GM21367 (cell line): Measurements from ENCODE around the gene MIER2.

Experiments used
- ATAC-seq: cut with Tn5 transposase; IDR thresholded peaks from one replicate; pipeline ENCODE4 v1.9.1; 2021; ENCODE audit not compliant: unreplicated experiment

MIER2 gene

DNA sequence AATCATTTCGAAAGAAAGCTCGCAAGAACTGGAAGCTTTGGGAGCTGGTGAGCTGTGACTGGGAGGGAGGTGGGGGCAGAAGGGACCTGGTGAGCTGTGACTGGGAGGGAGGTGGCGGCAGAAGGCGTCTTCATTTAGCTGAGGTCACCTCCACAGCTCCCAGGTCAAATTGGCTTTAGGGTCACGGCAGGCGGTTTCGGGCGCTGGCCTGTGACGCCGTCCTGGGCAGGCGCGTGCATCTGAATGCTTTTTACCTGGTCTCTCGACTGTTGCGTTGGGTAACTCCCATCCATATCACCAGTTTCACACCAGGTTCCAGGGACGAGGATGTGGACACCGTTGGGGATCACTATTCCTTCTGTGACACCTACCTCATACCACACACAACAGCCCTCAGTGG lies 35.2 kb upstream of the MIER2 start:
- ATAC-seq = no peak

DNA sequence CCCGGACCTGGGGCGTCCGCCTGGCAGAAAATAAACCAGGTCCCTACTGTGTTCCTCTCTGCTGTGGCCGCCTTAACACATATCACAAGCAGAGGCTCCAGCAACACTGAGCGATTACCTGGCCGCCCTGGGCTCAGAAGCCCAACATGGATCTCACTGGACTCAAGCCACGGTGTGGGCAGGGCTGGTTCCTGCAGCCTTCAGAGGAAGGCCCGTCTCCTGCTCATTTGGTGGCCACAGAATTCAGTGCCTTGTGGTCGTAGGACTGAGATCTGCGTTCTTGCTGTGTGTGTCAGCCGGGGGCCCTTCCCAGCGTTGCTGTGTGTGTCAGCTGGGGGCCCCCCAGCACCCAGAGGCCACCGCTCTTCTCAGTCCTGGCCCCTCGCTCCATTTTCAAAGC lies 34.1 kb upstream of the MIER2 start:
- no peak for ATAC-seq

DNA sequence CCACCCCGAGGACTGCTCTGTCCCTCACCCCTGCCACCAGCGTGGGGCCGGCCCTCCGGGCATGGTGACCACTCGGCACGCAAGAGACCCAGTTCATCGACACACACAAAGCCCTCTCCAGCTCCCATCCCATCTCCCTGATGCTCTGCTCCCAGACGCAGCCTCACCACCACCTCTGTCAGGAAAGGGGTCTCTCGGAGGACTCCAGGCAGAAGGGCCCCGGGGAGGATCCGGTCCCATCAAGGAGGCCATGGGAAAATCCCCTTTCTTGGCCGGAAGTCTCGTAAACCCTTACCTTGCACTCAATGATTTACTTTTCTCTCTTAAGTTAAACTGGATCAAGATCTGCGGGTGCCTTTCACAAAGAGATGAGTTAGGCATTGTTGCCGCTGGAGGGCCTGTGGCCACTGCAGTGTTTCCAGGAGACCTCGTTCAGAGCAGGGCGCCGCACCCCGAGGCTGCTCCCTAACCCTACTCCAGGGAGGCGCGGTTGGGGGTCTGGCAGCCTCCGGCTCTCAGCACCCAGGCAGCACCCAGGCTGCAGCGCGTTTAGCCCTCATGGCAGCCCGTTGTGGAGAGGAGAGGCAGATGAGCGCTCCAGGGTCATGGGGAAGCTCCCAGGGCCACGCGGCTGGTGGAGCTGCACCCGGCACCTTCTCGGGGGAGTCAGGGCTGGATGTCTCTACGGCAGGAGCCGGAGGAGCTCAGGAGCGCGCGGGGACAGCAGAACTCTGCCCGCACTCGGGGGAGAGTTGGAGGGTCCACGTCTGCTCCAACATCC lies 33.4 kb upstream of the MIER2 start:
- no peak for ATAC-seq

DNA sequence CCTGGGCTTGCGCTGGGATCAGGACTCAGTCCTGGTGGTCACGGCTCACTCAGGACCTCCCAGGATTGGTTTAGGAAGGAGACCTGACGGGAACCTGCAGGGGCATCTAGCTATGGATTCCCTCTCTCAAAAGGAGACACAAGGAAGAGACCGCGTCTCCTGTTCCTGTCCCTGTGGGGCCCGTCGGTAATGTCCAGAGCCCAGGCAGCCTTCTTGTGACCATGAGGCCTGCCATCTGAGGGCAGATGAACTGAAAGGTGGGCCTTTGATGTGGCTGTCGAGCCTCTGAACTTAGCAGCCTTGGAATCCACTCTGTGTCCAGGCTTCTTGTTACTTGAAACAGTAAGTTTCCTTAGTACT lies 31.5 kb upstream of the MIER2 start:
- ATAC-seq = no peak

DNA sequence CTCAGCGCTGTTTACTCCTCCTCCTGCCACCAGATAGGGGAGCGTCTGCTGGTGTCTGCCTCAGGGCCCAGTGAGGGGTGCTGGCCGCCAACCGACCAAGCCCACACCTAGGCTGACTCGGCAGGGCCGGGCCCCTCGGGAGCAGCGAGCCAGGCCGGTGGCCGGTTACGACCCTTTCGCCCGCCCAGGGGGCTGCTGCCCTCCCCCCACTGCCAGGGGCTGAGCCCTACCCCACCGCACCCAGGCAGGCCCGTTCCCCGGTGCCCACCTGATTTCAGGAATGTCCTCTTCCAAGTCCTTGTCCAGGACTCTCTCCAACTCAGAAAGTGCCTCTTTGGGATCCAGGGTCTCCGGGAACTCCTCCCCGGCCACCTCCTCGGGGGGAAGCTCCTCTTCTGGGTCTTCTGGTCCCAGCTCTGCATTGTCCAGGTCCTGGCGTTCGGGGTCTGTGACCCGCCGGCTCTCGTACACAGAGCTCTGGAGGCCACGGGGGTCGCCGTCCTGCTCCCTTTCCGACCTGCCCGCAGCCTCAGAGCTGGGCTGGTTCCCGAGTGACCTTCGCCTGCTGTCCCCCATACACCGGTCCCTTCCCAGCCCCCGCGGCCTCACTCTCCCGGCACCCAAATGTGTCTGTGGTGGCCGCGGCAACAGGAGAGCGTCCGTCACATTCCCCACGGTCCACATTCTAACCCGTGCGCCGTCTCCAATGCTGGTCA lies 31.0 kb upstream of the MIER2 start:
- no peak for ATAC-seq

DNA sequence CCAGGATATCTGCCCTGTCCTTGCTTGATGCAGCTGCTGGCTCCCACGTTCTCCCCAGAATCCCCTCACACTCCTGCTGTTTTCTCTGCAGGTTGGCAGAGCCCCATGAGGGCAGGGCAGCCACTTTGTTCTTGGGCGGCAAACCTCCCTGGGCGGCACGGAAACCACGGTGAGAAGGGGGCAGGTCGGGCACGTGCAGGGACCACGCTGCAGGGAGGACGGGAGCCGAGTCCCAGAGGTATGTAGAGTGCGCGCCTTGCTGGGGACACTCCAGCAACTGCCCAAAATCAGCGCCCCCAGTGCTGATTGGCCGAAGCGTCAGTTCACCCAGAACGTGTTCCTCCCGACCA lies 30.3 kb upstream of the MIER2 start:
- ATAC-seq = no peak

DNA sequence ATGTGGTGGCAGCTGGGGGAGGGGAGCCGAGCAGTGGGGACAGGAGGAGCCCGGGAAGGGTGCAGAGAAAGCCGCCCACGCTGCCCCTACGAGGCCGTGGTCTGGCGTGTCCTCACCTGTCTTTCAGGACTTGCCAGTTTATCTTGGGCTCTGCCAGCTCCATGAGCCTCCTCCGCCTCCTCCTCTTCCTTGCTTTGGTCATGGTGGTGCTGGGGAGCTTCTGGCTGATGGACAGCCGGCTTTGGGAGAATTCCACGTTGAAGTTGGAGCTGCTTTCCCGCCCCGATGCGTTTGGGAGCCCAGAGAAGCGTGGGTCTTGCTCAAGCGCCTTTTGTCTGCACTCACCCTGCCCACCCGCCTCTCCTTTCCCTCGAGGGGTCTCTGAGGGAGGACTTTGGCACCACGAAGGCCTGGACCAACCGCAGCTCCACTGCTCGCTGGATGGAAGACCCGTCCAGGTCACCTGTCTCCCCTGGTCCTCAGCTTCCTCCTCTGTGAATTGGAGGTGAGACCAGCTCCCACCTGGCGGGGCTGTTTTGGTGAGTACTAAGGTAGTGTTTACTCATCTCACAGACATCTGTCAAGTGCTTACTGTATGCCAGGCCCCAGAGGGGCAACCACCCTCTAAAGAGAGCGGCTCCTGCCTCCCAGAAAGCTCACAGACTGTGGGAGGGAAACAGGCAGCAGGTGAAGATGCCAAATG lies 29.7 kb upstream of the MIER2 start:
- no peak for ATAC-seq

DNA sequence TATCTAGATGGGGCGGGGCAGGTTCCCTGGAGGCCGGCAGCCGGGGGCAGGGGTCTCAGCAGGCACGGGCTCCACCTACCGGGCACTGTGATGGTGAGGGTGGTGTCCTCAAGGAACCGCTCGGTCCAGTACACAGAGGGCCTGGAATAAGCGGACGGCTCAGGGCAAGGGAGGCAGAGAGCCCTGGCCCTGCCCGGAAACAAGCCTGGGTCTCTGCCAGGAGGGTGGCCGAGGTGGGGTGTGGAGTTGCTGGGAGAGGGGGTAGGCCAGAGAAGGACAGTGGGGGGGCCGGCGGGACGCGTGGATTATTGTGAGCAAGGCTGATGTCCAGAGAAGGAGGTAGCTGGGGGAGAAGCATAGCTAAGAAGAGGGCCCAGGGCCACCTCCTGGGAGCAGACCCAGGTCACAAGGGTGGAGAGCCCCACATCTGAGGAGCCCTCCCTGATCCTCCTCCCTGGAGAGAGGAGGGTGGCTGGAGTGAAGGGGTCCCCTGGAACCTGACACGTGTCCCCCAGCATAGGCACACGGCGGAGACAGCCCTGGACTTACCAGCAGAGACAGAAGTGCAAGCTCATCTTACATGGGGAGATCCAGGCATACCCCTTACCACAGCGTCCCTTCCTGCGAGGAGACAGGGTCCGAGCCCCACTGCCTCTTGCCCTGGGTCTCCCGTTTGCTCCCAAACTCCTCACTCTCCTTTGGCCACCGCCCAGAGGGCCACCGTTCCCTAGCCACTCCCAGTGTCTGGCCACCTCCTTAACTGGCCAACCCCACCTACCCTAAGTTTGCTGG lies 29.0 kb upstream of the MIER2 start:
- ATAC-seq = no peak

DNA sequence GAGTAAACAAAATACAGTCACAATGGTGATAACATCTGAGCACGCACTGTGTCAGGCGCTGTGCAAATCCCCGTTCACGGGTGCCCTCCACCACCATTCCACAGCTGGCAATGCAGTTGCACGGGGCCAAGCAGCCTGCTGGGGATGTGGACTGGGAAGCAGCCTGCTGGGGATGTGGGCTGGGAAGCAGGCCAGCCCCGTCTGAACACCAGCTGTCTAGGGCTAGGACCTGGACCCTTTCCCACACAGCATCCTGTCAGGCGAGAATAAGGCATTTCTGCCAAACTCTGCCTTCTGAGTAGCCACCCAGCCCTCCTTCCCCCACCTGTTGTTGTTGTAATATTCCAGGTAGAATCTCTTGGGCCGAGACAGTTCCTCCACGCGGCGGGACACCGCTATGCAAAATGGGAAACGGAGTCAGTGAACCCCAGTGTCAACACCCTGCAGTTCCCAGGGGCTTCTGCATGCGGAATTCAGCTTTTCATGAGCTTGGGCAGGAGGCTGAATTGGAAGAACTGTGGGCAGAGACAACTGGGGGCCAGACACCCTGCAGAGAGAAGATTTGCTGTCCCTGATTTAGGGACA lies 27.8 kb upstream of the MIER2 start:
- no peak for ATAC-seq

DNA sequence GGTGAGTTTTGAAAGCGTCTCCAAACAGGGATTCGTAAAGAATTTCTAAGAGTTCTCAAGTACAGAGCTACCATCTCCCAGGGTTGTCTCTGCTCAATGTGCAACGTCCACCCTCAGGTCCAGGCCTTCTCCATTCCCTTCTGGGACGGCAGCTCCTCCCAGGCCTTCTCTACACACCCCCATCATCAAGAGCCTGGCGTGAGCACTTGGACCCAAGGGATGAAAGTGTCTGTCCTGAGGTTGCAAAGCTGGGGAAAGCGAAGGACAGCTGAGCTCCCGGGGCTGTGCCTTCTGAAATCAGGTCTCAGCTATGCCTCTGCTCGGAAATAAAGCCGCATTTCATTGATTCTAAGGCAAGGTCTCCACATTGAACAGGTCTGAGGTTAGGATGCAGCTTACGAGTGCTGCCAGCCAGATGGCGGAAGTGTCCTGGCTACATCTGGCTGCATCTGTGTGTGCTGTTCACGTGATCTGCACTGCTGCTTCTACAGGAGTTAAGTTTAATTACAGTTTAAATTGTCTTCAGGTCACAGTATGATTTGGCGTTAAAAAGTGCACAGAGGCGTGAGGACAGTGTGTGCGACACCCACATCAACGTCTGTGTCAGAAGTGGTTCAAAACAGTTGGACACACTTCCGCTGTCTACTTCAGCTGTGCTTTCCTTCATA lies 27.0 kb upstream of the MIER2 start:
- ATAC-seq = no peak

DNA sequence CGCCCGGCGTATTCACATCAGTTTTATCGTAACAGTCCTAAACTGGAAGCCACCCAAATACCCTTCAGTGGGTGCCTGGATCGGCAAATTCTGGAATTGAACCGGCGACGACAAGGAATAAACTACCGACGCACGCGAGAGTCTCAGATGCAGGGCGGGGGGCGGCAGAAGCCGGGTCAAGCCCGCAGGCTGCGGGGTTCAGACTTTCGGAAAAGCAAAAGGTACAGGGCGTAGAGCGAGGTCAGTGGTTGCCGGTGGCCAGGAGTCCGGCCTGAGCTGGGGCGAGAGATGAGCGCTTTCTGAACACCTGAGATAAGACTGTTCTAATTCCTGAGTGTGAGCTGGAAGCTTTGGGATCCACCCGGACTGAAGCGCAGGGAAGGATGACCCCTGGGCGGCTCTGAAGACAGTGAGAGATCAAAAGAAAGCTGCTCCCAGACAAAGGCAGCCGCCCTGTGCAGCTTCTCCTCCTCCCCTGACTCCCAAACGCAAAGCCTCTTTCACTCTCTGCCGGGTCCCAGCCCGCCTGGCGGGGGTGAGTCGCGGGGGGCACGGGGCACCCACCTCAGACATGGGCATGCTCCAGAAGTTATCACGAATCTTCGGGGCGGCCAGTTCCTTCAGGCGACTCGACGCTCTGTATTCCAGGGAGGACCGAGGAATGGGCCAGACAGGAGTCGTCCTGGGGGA lies 26.2 kb upstream of the MIER2 start:
- ATAC-seq = no peak

DNA sequence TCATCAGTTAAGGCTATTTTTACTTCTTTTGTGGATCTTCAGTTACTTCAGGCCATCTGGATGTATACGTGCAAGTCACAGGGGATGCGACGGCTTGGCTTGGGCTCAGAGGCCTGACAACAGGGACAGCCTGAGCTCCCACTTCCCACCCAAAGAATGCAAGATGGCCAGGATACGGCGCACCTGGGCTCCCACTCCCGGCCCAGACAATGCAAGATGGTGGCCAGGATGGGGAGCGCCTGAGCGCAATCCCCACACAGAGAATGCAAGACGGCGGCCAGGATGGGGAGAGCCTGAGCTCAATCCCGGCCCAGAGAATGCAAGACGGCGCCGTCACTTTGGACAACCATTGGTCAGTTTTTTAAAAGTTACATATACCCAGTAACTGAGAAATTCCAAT lies 25.3 kb upstream of the MIER2 start:
- no peak for ATAC-seq

DNA sequence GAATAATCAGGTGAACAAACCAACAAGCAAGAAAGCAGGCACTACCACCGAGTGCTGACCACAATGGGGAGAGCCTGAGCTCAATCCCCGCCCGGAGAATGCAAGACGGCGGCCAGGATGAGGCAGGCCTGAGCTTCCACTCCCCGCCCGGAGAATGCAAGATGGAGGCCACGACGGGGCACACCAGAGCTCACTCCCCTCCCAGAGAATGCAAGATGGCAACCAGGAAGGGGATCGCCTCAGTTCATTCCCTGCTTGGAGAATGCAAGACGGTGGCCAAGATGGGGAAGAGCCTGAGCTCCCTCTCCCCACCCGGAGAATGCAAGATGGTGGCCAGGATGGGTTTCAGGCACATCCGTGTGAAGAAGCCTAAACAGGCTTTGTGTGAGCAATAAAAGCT lies 24.7 kb upstream of the MIER2 start:
- ATAC-seq = no peak

DNA sequence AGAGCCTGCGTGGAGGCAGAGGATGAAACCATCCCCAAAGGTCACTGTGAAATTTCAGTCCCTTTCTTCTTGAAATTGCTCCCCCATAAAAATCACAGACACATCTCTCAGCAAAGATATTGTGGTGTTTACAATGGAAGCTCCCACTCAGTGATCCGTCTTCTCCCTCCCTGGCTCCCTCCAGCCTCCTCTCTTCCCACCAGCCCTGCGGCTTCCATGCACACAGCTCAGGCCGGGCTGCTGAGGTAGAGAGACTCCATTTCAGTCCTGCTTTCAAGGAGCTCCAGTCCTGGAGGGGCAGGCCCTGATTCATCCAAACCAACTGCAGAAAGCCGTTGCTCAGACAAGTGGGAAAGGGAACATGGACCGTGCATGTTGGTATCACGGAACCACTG lies 24.0 kb upstream of the MIER2 start:
- ATAC-seq = no peak

DNA sequence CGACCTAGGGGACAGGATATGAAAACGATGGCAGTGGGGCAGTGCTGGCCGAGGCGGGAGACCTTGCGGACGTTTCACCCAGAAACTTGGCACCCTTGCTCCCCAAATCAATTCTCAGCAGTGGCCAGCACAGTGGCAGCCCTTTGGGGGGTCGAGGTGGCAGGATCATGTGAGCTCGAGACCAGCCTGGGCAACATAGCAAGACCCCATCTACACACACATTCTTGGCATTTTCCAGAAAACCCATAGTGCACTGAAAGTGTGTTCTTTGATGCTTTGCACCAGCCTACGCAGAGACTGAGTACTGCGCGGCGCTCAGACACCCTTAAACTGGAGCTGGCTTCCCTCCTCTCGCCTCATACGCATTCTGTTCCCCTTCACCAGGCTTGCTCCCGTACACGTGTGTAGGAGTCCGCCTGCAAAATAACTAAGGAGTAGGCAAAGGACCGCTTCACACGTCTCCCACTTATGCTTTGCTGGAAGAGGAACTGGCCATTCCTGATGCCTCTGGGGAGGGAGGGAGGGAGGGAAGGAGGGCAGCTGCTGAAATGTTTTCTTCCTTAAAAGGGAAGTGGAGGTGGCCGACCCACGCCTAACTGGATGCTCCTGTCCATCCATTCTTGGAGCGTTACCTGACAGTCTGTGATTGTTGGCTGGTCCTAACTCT lies 23.5 kb upstream of the MIER2 start:
- no peak for ATAC-seq

DNA sequence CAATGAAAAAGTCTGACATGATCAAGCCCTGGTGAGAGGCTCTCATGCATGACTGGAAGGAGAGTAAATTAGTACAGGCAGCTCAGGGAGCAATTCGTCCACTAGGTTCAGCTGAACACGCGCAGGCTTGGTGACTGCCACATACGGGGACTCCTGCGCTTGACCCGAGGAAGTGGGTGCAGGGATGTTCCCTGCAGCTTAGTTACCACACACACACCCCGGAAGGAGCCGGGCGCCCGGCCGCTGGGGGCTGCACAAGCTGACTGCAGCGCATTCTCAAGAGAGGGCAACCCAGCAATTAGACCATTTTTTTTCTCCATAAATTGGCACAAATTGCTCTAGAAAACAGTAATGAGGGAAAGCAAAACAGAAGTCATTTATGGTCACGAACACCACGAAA lies 23.0 kb upstream of the MIER2 start:
- no peak for ATAC-seq

DNA sequence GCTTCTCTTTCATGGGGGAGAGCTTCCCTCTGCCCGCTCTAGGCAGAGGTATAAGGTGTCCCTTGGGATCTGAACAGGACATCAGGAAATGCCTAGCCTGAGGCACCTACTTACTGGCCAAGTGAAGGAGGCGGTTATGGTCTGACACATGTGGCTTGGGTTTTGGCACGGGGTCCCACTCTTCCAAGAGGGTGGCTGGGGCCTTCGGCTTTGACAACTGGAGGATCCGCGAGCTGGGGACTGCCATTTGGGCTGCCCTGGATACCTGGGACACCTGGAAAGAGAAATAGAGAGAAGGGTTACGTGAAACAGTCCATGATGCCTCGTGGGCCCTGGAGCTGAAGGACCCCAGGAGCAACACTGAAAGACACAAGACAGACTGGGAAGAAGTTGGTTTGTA lies 22.4 kb upstream of the MIER2 start:
- no peak for ATAC-seq

DNA sequence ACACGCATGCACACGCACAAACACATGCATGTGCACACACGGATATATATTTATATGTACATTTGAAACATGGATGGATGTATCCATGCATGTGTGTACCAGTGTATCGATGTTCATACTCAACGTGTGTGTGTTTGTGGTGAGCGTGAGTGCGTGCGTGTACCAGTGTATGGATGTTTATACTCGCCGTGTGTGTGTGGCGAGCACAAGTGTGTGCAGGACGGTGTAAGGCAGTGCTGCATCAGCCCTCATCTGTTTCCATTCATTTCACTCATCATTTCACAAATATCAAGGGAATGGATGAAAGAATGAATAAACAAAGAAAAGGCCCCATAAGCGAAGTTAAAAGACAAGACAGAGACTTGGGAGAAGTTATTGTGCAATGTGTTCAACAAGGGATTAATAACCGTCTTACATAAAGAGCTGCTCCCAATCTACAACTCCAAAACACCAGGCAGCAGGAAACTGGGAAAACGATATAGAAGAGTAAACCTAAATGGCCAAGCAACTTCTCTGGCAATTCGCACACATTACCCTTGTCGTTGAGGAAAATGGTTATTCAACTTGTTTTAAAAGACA lies 21.7 kb upstream of the MIER2 start:
- ATAC-seq = no peak
